GM18867 (cell line): ENCODE data around the gene CHCHD3.
"Not testable (repeated sequence)": the region's sequence is repeated elsewhere in the genome, so short reads cannot be mapped to it uniquely, and the experiment has no call there.

ENCODE experiments used
- ATAC-seq: cut with Tn5 transposase; IDR thresholded peaks from one replicate; pipeline ENCODE4 v1.9.1; 2021; ENCODE audit warnings: mild to moderate bottlenecking, moderate library complexity; ENCODE audit not compliant: unreplicated experiment

CHCHD3 gene

DNA sequence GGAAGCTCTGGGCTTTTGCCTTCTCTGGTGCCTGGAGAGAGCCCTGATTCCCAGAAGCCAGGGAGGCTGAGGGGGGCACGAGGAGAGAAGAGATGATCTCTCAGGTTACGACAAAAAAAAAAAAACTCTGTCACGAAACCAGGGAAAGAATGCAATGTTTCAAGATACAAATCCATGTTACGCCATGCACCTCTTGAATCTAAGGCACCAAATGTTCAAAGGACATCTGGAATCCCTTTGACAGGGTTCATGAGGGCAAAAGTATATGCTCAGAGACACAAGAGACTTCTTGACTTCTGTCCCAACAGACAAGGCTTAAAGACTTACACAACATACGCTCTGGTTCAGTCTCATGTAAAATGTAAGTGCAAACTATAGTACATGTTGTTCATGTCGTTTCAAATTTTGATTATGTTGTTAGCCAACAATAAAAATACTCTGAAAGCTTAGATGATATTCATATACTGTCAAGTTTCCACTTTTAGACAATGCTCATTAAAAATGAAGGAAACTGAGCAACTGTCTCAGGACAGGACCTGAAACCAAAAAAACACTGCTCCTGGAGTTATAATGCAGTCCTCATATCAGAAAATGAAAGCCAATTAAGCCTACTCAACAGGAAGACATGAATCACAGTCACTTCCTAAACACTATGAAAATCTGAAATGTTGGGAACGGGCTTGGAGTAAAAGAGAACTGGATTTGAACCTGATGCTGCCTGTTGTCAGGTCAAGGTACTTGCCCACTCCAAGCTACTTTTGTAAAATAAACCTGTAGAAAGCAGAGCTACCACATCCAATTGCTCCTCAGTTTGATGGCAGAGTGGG is 72.3 kb downstream of the CHCHD3 start:
- ATAC-seq: no peak

DNA sequence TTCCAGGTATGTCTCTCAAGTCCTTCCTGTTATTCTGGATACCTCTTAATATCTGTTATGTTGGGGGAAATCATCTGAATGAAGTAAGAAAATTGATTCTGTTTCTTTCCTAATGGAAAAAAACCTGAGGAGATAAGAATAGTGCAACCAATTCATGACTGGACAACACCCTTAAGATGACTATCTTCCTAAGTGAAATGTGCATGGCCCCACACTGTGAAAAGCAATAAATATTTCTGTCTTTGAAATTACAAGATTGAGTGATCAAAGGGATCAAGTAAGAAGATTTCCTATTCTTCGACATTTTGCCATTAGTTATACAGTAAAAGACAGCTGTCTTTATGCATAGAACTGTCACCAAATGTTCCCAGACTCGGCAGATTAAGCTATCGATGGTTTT is 73.9 kb downstream of the CHCHD3 start:
- ATAC-seq: no peak

DNA sequence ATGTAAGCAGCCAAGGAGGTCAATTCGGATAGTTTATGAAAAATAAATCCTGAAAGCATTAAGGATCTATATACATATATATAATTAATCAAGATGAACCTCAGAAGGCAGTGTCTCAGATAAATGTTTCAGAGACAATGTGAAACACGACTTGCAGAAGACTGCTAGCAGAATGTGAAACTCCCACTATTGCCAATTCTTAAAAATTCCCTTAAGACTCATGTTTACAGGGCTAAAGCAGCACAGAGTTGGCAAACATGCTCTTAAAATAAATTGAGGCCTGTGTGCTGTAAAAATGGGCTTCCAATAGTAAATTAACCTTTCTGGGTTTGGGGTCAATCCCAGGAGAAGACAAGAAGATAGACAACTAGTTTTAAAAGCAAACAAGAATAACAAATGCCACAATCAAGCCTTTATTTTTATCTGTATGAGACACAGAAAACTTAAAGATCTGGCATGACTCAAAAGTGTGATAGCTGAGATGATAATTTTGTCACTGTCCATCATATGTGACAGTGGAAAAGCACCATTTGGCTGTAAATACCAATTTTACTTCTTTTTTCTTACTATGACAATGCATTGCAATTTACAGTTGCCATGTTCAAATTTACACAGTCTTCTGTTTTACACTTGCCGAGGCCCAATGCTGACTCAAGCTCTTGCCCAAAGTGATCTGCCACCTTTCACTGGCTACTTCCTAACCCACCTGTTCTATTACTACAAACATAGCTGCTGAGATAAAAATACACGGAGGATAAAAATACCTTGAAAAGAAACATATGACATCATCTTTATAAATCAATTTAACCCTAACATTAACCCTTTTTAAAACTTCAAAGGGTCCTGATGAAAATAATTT is 78.6 kb downstream of the CHCHD3 start:
- ATAC-seq: no peak

DNA sequence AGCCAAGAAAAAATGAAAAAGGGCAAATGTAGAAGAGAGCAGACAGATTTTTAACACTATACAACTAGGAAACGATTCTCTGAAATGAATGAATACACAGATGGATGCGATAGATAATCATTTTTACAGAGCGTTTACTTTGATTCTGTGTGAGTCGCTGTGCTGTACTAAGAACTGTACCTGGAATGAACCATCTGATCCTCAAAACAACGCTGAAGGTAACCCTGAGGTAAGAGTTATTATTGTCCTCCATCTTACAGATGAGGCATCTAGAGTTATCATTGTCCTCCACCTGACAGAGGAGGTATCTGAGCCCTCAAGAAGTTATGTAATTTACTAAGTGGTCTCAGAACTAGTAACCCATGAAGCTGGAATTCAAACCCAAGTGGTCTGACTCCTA is 80.2 kb downstream of the CHCHD3 start:
- ATAC-seq: no peak

DNA sequence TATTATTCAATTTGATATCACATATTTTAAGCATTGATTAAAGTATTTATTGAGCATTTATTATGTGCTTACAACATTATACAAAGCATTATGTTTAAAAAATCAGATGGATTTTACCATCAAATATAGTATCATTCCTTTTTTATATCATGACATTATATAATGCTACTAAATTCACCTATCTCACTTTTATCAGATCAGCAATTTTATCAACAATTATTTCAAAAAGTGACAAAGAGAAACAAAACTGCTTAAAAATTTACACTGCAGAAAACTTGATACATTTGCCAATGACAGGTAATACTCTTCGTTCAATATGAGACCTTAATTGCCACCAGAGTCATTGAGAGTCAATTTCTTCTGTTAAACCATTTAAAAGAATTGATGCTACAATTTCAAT is 82.0 kb downstream of the CHCHD3 start:
- no peak for ATAC-seq

DNA sequence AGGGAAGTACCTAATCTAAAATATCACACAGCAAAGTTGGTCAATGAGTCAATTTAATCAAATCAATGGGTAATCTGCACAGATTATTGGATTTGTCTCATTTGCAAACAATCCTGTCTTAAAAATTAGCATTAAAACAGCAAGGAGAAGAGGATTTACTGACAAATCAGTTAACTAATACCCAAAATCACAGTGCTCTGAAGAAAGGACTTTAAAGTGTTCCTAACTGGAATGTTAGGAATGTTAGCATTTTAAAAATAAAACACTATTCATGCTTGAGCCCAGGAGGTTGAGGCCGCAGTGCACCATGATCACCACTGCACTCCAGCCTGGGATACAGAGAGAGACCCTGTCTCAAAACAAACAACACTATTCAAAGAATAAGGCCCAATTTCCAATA is 83.1 kb downstream of the CHCHD3 start:
- ATAC-seq: no peak

DNA sequence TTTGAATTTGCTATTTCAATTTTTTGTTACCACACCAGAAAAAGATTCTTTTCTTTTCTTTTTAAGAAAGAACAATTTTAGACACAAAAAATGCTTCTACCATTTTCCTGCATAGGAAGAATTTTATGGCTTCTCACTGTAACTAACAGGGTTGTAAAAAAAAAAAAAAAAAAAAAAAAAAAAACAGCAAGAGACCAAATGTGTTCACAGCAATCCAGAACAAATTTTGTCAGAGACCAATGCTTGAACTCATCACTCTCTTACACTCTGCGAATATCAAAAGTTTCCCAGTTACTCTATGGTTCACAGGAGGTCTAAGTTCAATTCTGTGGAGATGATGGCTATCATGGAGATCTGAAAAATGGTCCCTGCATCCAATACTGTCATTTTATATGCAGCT is 84.4 kb downstream of the CHCHD3 start:
- ATAC-seq: no peak

DNA sequence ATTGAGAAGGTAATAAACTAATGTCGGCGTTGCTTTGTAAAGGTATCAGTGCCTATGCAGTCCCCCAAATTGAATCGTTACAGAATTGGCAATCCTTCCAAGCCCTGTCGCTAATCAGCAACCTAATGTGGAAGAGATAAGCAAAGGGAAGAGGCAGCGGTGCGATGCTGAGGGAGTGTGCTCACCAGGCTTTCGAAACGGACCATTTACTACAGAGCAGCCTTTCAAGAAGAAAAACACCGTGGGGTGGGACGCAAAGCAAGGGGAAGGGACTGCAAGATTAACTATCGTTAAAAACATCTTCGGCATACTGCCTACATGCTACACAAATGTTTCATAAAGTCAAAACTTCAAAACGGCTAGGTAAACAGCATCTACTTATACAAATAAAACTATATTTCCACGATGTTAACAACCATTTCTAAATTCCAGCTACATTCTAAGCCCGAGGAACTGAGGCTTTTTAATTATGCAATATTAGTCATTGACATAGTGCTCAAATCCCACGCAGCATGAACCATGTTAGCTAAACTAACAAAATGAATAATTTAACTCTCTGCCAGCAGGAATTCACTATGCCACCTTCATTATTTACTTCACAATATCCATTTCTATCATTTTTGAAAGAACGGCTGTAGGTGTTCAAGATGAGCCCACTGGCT is 85.2 kb downstream of the CHCHD3 start:
- no peak for ATAC-seq

DNA sequence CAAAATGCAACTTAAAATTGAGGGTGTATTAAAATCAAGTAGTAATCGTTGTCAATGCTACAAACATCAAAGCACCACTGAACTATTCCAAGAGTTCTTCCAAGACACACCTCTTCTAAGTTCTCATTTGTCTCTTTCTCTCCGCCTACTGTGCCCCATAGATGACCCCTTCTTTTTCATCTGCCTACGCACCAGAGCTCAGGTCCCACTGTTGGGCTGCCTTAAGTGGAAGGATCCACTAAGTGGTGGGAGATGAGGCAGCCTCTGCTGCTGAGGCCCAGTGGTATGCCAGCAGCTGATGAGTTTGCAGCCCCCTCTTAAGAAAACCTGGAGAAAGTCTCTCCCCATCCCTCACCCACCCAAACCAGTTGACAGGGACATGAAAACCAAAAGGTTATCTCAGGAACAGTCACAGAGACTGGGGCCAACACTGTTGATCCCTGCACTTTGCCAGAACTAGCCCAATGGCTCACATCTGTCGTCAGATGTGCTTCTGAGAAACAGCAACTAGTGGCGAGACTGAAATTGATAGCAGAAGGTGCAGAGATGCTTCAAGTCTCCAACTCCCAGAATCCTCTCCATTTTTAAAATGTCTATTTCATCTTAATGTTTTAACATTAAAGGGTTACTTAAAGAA is 88.4 kb downstream of the CHCHD3 start:
- ATAC-seq: no peak

DNA sequence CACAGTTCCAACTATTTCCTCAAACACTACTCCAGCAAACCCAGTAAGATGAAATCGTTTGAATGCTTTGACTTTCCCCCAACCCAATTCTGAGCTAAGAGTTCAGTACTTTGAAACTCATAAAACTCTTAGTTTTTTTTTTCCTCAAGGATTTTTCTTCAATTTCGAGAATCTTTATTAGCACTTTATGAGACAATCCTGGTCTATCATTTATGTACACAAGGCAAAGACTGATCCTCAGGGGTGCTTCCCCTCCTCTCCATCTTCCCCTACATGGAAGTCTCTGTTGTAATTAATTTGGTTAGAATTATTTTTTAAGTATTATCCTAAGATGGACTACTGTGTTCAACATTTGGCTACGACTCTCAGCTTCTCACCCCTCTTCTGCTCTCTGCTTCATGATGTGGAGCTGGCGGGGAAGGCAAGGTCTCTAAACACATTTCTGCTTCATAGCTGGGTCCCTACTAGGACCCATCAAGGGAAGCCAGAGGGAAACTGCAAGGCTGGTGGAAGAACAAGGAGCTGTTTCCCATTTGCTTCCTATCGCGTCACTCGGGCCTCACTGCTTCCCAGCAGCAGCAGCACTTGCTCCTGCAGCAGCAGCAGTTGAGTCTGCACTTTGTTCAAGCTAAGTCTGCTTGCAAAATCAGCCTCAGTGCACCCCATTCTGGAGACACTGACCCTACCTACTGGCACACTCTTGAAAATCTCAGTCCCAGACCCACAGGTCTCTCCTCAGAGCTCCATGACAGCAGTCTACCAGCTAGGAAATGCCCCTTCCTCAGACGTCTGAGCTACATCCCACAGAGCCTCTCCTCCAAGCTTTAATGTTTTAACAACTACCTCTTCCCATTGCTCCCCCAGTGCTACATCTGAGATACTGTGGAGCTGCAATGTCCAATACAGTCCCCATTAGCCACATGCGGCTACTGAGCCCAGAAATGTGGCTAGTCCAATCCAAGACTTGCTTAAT is 90.0 kb downstream of the CHCHD3 start:
- ATAC-seq: no peak

DNA sequence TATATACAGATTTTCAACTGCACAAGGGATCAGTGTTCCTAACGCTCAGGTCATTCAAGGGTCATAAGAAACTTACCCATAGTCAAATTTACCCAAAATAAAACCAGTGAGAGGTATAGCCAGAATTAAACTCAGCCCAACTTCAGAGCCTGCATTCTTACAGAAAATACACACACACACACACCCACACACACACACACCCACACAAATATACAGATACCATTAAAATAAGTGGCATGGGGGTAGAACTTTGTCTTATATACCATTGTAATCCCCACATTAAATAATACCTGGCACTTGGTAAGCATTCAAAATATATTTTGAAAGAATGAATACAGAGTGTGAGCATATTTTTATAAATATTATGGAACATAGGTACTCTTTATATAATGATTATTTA is 93.8 kb downstream of the CHCHD3 start:
- ATAC-seq: no peak

DNA sequence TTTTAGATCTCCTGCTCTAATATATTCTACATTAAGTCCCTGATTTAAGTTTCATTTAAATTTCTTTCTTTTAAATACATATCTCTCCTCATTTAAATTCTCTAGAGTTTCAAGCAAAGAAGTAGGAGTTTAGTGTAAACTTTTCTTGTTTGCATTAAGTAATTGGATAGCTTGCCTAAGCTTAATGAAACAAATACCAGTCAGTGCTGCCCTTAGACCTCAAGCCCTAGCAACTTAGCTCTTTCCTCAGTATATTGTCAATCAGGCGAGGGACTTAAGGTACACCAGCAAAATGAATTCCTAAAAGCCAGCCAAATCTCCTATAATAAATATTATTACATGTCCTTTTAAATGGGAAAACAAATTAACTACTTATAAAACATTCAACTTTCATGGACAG is 101.5 kb downstream of the CHCHD3 start:
- no peak for ATAC-seq

DNA sequence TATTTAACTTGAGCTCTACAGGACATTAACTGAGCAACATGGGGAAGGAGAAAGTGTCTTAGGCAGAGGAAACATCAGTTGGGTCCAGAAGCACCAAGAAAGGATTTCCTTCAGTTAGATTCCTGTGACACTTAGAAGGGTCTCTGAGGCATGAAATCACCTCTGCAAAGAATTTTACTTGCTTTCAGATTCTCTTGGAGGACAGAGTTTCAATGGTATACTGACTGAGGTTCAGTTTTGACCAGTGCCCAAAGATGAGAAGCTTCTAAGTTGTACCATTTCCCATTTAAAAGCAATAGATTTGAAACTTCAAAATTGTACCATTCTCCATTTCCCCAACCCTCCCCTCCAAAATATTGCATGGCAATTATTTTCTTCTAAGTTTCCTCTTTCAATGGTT is 102.4 kb downstream of the CHCHD3 start:
- ATAC-seq: no peak

DNA sequence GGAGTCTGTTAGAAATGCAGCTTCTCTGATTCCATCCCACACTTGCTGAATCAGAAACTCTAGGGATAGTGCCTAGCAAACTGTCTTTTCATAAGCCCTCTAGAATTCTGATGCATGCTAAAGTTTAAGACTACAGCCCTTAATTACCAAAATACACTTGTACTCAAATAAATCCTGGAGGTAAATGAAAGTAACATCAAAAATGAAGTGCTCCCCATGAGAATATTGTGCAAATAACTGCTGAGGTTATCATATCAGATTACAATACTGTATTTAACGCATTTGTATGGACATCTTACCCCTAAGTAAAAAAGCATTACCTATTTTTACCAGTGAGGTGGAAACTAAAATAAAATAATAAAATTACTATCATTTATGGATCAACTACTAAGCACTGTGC is 104.7 kb downstream of the CHCHD3 start:
- no peak for ATAC-seq

DNA sequence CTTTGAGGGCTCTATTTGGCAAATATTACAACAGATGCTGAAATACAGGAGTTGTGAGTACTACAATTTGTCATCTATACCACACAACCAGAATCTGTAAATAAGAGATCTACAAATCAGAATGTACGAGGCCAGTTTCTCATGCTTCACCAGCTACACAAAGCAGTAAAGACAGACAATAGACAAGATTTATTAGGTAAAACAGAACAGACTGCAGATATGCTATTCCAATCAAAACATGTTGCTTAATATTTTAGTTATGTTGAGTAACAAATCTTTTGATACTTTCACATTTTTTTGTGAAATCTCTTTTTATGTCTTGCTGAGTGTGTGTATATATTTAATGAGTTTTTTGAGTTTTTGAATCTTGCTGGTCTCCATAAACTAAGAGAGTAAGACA is 109.1 kb downstream of the CHCHD3 start:
- no peak for ATAC-seq

DNA sequence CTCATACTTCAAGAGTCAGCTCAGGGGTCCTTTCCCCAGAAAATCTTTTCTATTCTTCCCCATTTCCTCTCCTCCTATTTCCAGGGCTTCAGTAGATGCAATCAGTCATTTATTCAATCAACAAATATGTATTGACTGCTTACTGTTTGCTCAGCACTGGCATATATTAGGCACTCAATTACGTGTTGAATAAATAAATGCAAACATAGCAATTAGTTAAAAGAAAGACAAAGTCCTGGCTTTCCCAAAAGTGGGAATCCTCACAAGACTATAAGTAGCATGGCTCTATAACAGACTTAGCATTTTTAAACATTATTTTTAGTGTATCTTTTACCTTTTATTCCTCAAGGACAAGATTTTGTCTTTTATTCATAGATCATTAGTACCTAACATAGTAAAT is 111.6 kb downstream of the CHCHD3 start:
- ATAC-seq: no peak

DNA sequence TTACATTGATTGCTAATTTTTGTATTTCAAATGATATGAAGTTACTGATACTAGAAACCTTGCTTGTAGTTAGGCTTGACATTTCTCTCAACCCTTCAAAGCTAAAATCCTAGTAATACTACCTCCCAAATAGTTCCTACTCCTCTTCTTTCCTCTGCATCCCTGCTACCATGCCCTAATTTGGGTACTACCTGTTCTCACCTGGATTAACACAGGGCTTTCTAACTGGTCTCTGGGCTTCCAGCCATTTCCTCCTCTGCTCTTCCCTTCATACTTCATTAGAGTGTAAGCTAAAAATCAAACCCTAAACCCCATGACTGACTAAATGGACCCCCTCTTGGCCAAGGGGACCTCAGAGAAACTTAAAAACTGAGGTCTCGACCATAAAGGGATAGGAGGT is 112.4 kb downstream of the CHCHD3 start:
- no peak for ATAC-seq

DNA sequence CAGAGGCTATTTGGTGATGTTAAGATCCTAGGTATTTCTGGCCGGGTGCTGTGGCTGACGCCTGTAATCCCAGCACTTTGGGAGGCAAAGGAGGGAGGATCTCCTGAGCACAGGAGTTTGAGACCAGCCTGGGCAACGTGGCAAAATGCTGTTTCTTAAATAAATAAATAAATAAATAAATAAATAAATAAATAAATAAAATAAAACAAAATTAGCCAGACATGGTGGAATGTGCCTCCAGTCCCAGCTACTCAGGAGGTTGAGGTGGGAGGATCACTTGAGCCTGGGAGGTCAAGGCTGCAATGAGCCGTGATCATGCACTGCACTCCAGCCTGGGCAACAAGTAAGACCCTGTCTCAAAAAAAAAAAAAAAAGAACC is 114.4 kb downstream of the CHCHD3 start:
- not testable (repeated sequence) for ATAC-seq

DNA sequence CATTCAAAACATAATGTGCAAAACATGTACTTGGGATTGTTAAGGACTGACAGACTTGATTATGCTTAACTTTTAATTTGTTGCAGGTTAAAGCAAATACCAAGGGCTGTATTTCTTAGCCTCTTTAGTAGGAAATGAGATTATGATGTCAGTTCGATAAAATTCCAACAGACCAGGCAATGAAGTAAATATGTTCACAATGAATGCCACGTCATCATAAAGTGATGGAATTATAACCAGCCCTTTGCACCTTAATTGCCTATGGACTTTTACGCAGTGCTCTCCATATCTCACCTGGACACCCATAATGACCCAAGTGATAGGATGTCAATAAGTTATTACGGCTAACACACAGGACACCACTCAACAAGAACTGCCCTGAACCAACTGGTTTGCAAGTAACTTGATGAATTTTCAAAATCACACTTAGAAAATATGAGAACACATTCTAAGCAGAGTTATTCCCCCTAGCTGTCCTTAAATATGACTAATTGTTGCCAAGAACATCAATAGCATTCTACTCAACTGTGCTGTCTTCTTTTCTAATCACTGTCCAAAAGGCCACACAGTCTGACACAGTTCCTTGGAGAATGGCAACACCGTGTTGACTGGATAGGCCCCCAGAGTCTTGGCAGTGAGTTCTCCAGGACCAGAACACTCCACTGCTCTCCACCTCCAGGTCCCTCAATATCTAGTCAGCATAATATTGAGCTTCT is 115.0 kb downstream of the CHCHD3 start:
- ATAC-seq: no peak
